ENCODE results near the gene COL27A1.

The COL27A1 gene

DNA sequence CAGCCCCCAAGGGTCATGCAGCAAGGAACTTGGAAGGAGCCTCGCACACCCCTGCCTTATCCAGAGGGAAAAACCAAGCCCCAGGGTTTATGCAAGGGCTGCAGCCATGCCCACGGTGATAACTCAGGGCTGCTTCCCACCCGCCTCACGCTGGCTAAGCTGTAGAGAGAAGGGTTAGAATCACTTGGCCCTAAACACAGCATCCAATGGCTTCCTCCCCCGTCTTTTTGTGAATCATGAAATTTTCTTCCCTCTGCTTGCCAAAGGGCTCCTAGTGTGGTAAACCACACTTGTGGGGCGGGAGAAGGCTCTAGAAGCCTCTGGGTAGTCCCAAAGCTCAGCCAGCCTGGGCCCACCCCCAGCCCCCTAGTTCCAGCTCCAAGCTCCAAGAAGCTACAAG is 111.6 kb downstream of the COL27A1 start:
- DNase-seq (ENCODE audit: low read depth), result peak; percentile 59
- TF ChIP-seq, protein P1, sequence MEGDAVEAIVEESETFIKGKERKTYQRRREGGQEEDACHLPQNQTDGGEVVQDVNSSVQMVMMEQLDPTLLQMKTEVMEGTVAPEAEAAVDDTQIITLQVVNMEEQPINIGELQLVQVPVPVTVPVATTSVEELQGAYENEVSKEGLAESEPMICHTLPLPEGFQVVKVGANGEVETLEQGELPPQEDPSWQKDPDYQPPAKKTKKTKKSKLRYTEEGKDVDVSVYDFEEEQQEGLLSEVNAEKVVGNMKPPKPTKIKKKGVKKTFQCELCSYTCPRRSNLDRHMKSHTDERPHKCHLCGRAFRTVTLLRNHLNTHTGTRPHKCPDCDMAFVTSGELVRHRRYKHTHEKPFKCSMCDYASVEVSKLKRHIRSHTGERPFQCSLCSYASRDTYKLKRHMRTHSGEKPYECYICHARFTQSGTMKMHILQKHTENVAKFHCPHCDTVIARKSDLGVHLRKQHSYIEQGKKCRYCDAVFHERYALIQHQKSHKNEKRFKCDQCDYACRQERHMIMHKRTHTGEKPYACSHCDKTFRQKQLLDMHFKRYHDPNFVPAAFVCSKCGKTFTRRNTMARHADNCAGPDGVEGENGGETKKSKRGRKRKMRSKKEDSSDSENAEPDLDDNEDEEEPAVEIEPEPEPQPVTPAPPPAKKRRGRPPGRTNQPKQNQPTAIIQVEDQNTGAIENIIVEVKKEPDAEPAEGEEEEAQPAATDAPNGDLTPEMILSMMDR (IDR thresholded peaks at IDR 0.05; ENCODE audit: low read length, missing control alignments), result no peak
- H3K4me3 ChIP-seq (replicated peaks; ENCODE audit: low read depth, low read length), result no peak overlapping the region

DNA sequence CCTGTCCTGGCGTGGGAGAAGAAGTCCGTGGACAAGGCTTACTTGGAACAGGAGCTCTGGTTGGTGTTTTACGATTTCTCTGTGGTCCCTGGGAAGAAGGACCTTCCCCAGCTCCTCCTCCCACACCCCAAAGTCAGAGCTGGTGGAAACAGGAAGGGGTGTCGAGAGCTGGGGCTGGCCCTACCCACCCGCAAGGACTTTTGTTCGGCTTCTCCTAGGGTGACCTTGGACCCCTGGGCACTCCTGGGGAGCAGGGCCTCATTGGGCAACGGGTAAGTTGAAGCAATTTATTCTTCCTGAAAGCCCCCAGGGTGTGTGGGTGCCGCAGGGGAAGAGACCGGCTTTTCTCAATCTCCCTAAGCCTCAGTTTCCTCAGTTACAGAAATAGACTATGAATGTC is 113.7 kb downstream of the COL27A1 start:
- TF ChIP-seq, protein P1 (IDR thresholded peaks at IDR 0.05; ENCODE audit: low read length, missing control alignments), result no peak
- no peak for DNase-seq (ENCODE audit: low read depth)
- no peak overlapping the region for H3K4me3 ChIP-seq (replicated peaks; ENCODE audit: low read depth, low read length)

DNA sequence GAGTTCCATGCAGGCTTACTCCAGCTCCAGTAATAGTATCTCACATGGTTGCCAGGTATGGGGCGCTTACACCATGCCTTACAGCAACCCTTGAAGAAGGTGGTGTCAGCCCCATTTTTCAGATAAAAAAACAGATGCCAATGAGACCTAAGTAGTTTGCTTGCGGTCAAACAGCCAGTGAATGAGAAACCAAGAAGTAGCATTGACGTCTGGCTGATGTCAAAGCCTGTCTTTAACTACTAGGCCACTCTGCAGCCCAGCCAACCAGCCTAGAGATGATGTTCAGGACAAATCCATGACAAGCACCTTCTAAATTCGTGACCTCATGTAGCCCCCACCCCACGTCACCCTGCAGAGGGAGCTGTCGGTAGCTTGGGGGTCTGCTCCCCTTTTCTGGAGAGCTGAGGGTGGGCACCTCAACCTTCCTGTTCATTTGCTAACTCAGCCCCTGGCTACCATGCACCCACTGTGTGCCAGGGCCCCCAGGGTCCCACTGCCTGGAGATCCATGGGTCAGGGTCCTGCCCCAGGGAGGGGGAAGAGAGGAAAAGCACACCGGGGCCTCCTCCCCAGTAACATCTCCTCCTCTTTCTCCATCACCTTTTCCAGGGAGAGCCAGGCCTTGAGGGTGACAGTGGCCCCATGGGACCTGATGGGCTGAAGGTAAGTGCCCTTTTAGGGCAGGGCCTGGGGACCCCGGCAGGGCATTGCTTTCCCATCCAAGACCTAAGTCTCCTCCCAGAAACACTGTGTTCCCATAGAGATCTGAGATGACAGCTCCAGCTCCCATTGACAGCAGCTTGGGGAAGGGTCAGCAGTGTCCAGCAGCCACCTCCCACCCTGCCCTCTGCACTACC is 115.0 kb downstream of the COL27A1 start:
- DNase-seq (ENCODE audit: low read depth), result no peak
- H3K4me3 ChIP-seq (replicated peaks; ENCODE audit: low read depth, low read length), result no peak overlapping the region
- TF ChIP-seq, protein P1 (IDR thresholded peaks at IDR 0.05; ENCODE audit: low read length, missing control alignments), result no peak

DNA sequence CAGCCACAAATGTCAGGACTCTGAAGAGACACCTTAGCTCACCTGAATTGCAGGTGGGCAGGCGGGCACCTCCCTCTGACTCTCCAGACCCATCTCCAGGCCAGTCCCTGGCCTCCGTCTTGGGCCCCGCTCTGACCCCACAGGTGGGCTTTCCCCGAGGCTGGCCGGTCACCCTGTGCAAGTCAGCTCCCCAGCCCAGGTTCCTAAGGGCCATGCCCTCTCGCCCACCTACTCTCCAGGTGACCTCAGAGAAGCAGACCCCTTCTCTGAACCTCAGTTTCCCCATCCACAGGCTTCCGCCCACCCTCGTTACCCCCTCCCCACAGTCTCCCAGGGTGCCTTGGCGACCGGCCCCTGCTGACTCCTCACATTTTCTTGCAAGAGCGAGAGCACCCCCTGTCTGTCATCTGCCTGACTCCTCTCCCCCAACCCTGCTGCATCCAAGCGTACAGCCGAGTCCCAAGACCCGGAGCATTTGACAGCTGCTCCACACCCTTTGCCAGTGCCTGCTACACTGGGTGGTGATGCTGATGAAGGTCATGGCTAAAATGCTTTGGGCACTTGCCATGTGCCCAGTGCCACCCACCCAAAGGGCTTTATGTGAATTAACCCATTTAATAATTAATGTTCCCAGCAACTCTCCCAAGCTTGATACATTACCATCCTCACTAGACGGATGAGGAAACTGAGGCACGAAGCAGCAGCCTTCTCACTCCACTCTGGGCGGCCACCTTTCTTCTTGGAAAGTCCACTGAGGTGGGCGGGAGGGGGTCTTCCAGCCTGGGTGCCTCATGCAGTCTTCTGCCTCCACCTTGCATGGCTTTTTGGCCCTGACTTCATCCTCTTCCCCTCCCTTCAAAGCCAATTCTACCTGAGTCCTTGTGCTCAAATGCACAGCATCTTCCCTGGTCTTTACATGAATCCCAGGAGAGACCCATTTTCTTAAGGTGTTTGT is 116.5 kb downstream of the COL27A1 start:
- TF ChIP-seq, protein P1 (IDR thresholded peaks at IDR 0.05; ENCODE audit: low read length, missing control alignments), result peak; percentile 43
- peak; percentile 53 for DNase-seq (ENCODE audit: low read depth)
- H3K4me3 ChIP-seq (replicated peaks; ENCODE audit: low read depth, low read length), result no peak overlapping the region

DNA sequence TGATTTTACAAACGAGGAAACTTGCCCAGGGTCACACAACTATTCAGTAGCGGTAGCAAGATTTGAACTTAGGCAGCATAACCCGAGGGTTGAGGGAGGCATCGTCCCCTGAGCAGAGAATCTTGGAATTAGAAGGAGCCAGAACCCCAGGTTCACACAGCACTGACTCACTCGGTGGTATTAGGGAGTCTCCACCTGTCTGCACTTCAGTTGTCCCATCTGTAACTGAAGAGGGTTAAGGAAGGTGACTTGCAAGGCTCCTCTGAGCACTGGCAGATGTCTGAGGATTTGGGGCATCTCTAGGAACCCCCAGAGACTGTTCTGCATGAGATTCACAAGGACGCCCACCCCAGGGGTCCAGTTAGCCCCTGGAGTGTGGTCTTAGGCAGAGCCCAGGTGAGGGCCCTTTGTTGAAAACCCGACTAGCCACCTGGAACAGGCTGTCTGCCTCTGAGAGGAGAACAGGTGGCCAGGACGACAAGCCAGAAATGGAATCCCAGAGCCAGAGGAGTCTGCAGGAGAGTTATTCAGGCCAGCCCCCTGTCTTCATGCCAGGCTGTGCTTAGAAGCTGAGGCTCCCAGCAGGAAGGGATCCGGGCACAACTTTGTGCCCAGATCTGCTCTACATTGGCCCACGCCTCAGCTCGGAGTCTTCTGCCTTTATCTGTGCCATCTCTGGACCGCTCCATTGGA is 117.5 kb downstream of the COL27A1 start:
- DNase-seq (ENCODE audit: low read depth), result no peak
- H3K4me3 ChIP-seq (replicated peaks; ENCODE audit: low read depth, low read length), result no peak overlapping the region

DNA sequence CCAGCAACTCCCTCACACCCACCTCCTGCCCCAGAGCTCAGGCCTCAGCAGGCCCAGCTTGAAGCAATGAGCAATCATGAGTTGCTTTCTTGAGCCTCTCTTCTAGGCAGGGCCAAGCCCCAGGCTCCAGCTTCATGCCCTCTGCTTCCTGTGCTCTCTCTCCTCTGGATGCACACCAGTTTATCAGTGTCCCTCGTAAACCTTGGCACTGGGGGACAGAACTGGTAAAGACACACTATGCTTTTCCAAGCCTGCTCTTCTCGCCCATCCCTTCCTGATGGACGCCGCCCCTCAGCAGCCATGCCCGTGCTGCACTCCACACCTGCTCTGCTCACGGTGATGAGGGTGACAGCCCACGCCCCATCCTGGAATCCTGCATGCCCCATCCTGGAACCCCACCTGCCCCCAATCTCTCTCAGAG is 118.1 kb downstream of the COL27A1 start:
- no peak overlapping the region for H3K4me3 ChIP-seq (replicated peaks; ENCODE audit: low read depth, low read length)
- no peak for DNase-seq (ENCODE audit: low read depth)
- TF ChIP-seq, protein P1 (IDR thresholded peaks at IDR 0.05; ENCODE audit: low read length, missing control alignments), result no peak

More for the DNA sequence above, 117.5 kb downstream of the COL27A1 start:
- TF ChIP-seq, protein P1 (IDR thresholded peaks at IDR 0.05; ENCODE audit: low read length, missing control alignments), result no peak
